HG02973 (cell line): ENCODE data around the gene DNAAF1.
"Not testable (repeated sequence)": the region's sequence is repeated elsewhere in the genome, so short reads cannot be mapped to it uniquely, and the experiment has no call there.

Source experiments
- ATAC-seq: cut with Tn5 transposase; IDR thresholded peaks from one replicate; pipeline ENCODE4 v1.9.1; 2021; ENCODE audit warnings: moderate library complexity; ENCODE audit not compliant: unreplicated experiment

Gene DNAAF1

GRCh38 chr16:84144859-84145639, at the start of gene DNAAF1, which contains the start of gene HSDL1:
Gene DNAAF1, plus strand, starts transcription at chr16:84145308. Its CDS starts 133 bp downstream, at chr16:84145441.
Gene HSDL1, minus strand, starts transcription at chr16:84145177. Its CDS starts 13,856 bp downstream, at chr16:84131321.
- peak; percentile 77 for ATAC-seq

GRCh38 chr16:84095466-84095865, 49.6 kb upstream of the DNAAF1 start:
- ATAC-seq = no peak

- ATAC-seq = no peak
Measured at GRCh38 chr16:84096447-84097005, 48.6 kb upstream of the DNAAF1 start.

- ATAC-seq = no peak
Measured at GRCh38 chr16:84098939-84099338, 46.2 kb upstream of the DNAAF1 start.

- ATAC-seq = no peak
Measured at GRCh38 chr16:84103678-84104077, 41.4 kb upstream of the DNAAF1 start.

GRCh38 chr16:84104231-84104630, 40.9 kb upstream of the DNAAF1 start:
- ATAC-seq = no peak

GRCh38 chr16:84105301-84105815, 39.8 kb upstream of the DNAAF1 start:
- no peak for ATAC-seq

- no peak for ATAC-seq
Measured at GRCh38 chr16:84105948-84106740, 39.0 kb upstream of the DNAAF1 start.

- no peak for ATAC-seq
Measured at GRCh38 chr16:84107921-84108320, 37.2 kb upstream of the DNAAF1 start.

GRCh38 chr16:84109598-84110335, 35.3 kb upstream of the DNAAF1 start:
- ATAC-seq = no peak

GRCh38 chr16:84110527-84110926, 34.6 kb upstream of the DNAAF1 start:
- no peak for ATAC-seq

- no peak for ATAC-seq
Measured at GRCh38 chr16:84111525-84111924, 33.6 kb upstream of the DNAAF1 start.

GRCh38 chr16:84111949-84112348, 33.2 kb upstream of the DNAAF1 start:
- not testable (repeated sequence) for ATAC-seq

- ATAC-seq = peak; percentile 35
Measured at GRCh38 chr16:84115919-84116719, 29.0 kb upstream of the DNAAF1 start.

- ATAC-seq = peak; percentile 92
Measured at GRCh38 chr16:84116720-84117493, 28.2 kb upstream of the DNAAF1 start, which contains the start of gene MBTPS1. Gene MBTPS1, minus strand, starts transcription at chr16:84116942. Its CDS starts 15,159 bp downstream, at chr16:84101783.

GRCh38 chr16:84117494-84117843, 27.6 kb upstream of the DNAAF1 start:
- no peak for ATAC-seq

- not testable (repeated sequence) for ATAC-seq
Measured at GRCh38 chr16:84118315-84118714, 26.8 kb upstream of the DNAAF1 start.

- ATAC-seq = no peak
Measured at GRCh38 chr16:84119368-84119767, 25.7 kb upstream of the DNAAF1 start.

- no peak for ATAC-seq
Measured at GRCh38 chr16:84120023-84120422, 25.1 kb upstream of the DNAAF1 start.
